Smooth muscle cell (in vitro differentiated cells): ENCODE results near the gene ARL17A. TPM values are rescaled to one million over a fixed set of nuclear protein-coding genes. Genes with fewer than 3 reads are reported as not detected.
"Not testable (repeated sequence)": the region's sequence is repeated elsewhere in the genome, so short reads cannot be mapped to it uniquely, and the experiment has no call there.

Experiments used
- DNase-seq: peaks from one replicate; lab custom pipeline; 2025; ENCODE audit not compliant: unreplicated experiment; lab: John Stamatoyannopoulos, UW
- H2AFZ ChIP-seq: fragments of 200-600 bp; sonication (generic); 2 replicates; pipeline ENCODE4 v1.6.0; 2016; ENCODE audit warnings: antibody characterized with exemption, low read depth, mild to moderate bottlenecking
- H3F3A ChIP-seq: fragments of 200-600 bp; sonication (generic); 2 replicates; pipeline ENCODE4 v1.6.0; 2017; ENCODE audit warnings: antibody characterized with exemption, low read depth
- H3K27ac ChIP-seq: fragments of 200-600 bp; sonication (generic); 2 replicates; pipeline ENCODE4 v1.5.1; 2016; ENCODE audit warnings: low read depth, mild to moderate bottlenecking
- H3K27me3 ChIP-seq: fragments of 200-600 bp; sonication (generic); 2 replicates; pipeline ENCODE4 v1.6.1; 2016; ENCODE audit warnings: low read depth, mild to moderate bottlenecking
- H3K36me3 ChIP-seq: fragments of 200-600 bp; sonication (generic); 2 replicates; pipeline ENCODE4 v1.5.1; 2016; ENCODE audit warnings: low read depth
- H3K4me1 ChIP-seq: fragments of 200-600 bp; sonication (generic); 2 replicates; pipeline ENCODE4 v1.5.1; 2016; ENCODE audit warnings: low read depth
- H3K4me2 ChIP-seq: fragments of 200-600 bp; sonication (generic); 2 replicates; pipeline ENCODE4 v1.6.0; 2016; ENCODE audit warnings: mild to moderate bottlenecking
- H3K4me3 ChIP-seq: fragments of 200-600 bp; sonication (generic); 2 replicates; pipeline ENCODE4 v1.5.1; 2016; ENCODE audit warnings: mild to moderate bottlenecking
- H3K79me2 ChIP-seq: fragments of 200-600 bp; sonication (generic); 2 replicates; pipeline ENCODE4 v1.6.0; 2016; ENCODE audit warnings: low read depth, mild to moderate bottlenecking
- H3K9ac ChIP-seq: fragments of 200-600 bp; sonication (generic); 2 replicates; pipeline ENCODE4 v1.6.0; 2016; ENCODE audit warnings: low read depth
- H3K9me3 ChIP-seq: fragments of 200-600 bp; sonication (generic); replicated peaks from 2 replicates; pipeline ENCODE4 v1.5.1; 2016; ENCODE audit warnings: low read depth
- H4K20me1 ChIP-seq: fragments of 200-600 bp; sonication (generic); 2 replicates; pipeline ENCODE4 v1.6.0; 2016; ENCODE audit warnings: low read depth
- WGBS: methylation state at CpG from one replicate; pipeline ENCODE4 v1.1.7; 2016; ENCODE audit warnings: low lambda C conversion rate; 5-methylcytosine and 5-hydroxymethylcytosine counted together
- polyA plus RNA-seq: library from polyadenylated mRNA; unstranded; fragments of >200 nt; fragmentation: Nextera tagmentation; extraction: Ambion mirVana; gene quantifications from 2 replicates; pipeline ENCODE4 v1.2.1, GENCODE V29; 2016
- total RNA-seq: library from RNA; depleted of rRNA; stranded (reverse); fragments of >200 nt; gene quantifications from 2 replicates; pipeline ENCODE4 v1.2.3, GENCODE V29; 2014

ARL17A gene
- total RNA-seq (4.4 and 14.5 TPM in 2 replicates), polyA plus RNA-seq (2.6 and 6.7 TPM in 2 replicates)

- not testable (repeated sequence) for H3K36me3 ChIP-seq, H3K79me2 ChIP-seq, H2AFZ ChIP-seq, H3K27me3 ChIP-seq, H4K20me1 ChIP-seq, H3K27ac ChIP-seq, H3K9ac ChIP-seq, H3K4me2 ChIP-seq, H3K9me3 ChIP-seq, H3F3A ChIP-seq, DNase-seq, H3K4me1 ChIP-seq
- WGBS: 0% methylated on average over 7 of the region's 65 CpGs
- H3K4me3 ChIP-seq: peak within 1 kb of the TSS; percentile 32
These were observed at the start of gene ARL17A for GRCh38 chr17:46579083-46580075. TSS of gene ARL17A (minus strand) at chr17:46579691. CDS start at chr17:46576322, 3,369 bp downstream.

- not testable (repeated sequence) for H3F3A ChIP-seq, H3K27ac ChIP-seq, H3K4me2 ChIP-seq, DNase-seq, H3K9me3 ChIP-seq, H4K20me1 ChIP-seq, H3K36me3 ChIP-seq, H3K27me3 ChIP-seq, H2AFZ ChIP-seq, H3K4me3 ChIP-seq, H3K4me1 ChIP-seq, H3K9ac ChIP-seq, H3K79me2 ChIP-seq
- WGBS: no CpG with 5 or more reads among the region's 5 CpGs
These were observed 49.4 kb upstream of the ARL17A start for GRCh38 chr17:46628753-46629436.

DNA sequence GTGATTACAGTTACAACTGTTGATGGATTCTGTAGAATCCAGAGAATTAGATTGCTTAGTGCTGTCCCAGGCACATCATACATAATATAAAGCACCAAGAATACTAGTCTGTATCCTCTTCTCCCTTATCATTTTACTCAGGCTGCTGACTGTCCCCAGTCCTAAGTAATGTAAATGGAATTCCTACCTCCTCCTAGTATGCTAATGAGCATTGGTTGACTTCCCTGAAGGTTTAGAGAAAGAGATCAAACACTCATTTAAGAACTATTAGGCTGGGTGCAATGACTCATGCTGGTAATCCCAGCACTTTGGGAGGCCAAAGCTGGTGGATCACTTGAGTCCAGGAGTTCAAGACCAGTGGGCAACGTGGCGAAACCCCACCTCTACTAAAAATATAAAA is 48.0 kb upstream of the ARL17A start:
- not testable (repeated sequence) for H3K4me2 ChIP-seq

GRCh38 chr17:46624726-46625125 is 45.2 kb upstream of the ARL17A start:
- not testable (repeated sequence) for H3K27ac ChIP-seq, H3K9me3 ChIP-seq, H3K9ac ChIP-seq, H3K79me2 ChIP-seq, H3K27me3 ChIP-seq, DNase-seq, H2AFZ ChIP-seq, H3K4me3 ChIP-seq, H3K4me2 ChIP-seq, H3F3A ChIP-seq, H3K4me1 ChIP-seq, H3K36me3 ChIP-seq, H4K20me1 ChIP-seq
- WGBS: no CpG with 5 or more reads among the region's 5 CpGs

More for the DNA sequence above, 48.0 kb upstream of the ARL17A start:
- not testable (repeated sequence) for H3K9me3 ChIP-seq, H3K4me3 ChIP-seq, DNase-seq, H3K36me3 ChIP-seq, H3K9ac ChIP-seq, H3K4me1 ChIP-seq, H4K20me1 ChIP-seq, H3K27me3 ChIP-seq, H3F3A ChIP-seq, H3K79me2 ChIP-seq, H2AFZ ChIP-seq, H3K27ac ChIP-seq
- no CpG with 5 or more reads among the region's 2 CpGs for WGBS

- H3F3A ChIP-seq, H3K79me2 ChIP-seq, H3K4me1 ChIP-seq, H3K9me3 ChIP-seq, H3K4me3 ChIP-seq, H3K36me3 ChIP-seq, H3K4me2 ChIP-seq, H3K27me3 ChIP-seq, H3K9ac ChIP-seq, H4K20me1 ChIP-seq, H3K27ac ChIP-seq, H2AFZ ChIP-seq, DNase-seq: not testable (repeated sequence)
- WGBS: no CpG with 5 or more reads among the region's 2 CpGs
These were observed 44.3 kb upstream of the ARL17A start for GRCh38 chr17:46623790-46624189.

DNA sequence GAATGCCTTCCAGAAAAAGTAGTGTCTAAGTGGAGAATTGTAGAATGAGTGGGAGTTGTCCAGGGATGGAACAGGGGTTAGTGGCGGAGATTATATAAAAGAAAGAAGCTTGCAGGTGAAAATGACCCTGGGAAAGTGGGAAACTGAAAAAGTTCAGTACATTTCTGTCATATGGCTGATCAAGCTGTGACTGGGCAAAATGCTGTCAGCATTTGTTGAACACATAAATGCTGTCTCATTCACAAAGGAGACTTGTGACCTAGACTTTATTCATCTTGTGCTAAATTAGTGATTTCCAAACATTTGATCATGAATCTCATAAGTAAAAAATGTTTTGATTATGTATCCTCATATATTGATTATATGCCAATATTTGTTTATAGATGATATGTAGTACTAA is 39.5 kb upstream of the ARL17A start:
- WGBS: no CpG with 5 or more reads among the region's 1 CpG
- H3K9ac ChIP-seq, H3K79me2 ChIP-seq, H2AFZ ChIP-seq, H3K36me3 ChIP-seq, H3F3A ChIP-seq, H3K9me3 ChIP-seq, H3K4me1 ChIP-seq, H3K27ac ChIP-seq, H3K27me3 ChIP-seq, H4K20me1 ChIP-seq, H3K4me2 ChIP-seq, H3K4me3 ChIP-seq, DNase-seq: not testable (repeated sequence)

- H3F3A ChIP-seq, H3K4me2 ChIP-seq, H3K36me3 ChIP-seq, H3K79me2 ChIP-seq, H3K9ac ChIP-seq, H3K27me3 ChIP-seq, H3K9me3 ChIP-seq, DNase-seq, H4K20me1 ChIP-seq, H3K27ac ChIP-seq, H2AFZ ChIP-seq, H3K4me1 ChIP-seq, H3K4me3 ChIP-seq: not testable (repeated sequence)
- WGBS: no CpG with 5 or more reads among the region's 3 CpGs
These were observed 37.6 kb upstream of the ARL17A start for GRCh38 chr17:46617121-46617520.

GRCh38 chr17:46613876-46614275 is 34.4 kb upstream of the ARL17A start:
- not testable (repeated sequence) for H2AFZ ChIP-seq, H3K4me1 ChIP-seq, H3K4me2 ChIP-seq, H3K9ac ChIP-seq, H3K27ac ChIP-seq, H4K20me1 ChIP-seq, H3F3A ChIP-seq, H3K27me3 ChIP-seq, H3K9me3 ChIP-seq, H3K36me3 ChIP-seq, H3K4me3 ChIP-seq, H3K79me2 ChIP-seq, DNase-seq
- WGBS: no CpG with 5 or more reads among the region's 1 CpG
